ENCODE measurements around the gene CST3. TPM values are rescaled to one million over a fixed set of nuclear protein-coding genes. Genes with fewer than 3 reads are reported as not detected.

The CST3 gene
- total RNA-seq, 1 experiment from 2014 or later, result 158 TPM

- H3K27ac ChIP-seq (ENCODE audit: low read length), result no peak overlapping the region
- DNase-seq (ENCODE audit: low read depth, low spot score) (no peak), ATAC-seq (no peak)
- H3K9me3 ChIP-seq (ENCODE audit: control insufficient read depth, insufficient read depth, low read depth, low read length), result no peaks in the 10 kb centered on the region
- no peaks in the 10 kb centered on the region for H3K4me1 ChIP-seq (ENCODE audit: control insufficient read depth, insufficient read depth, low read length)
- TF ChIP-seq REST (IDR thresholded peaks at IDR 0.05; ENCODE audit: insufficient read depth in 1 of 2, low read depth in 2 of 2, low read length in 1 of 2) (no peak), CTCF (IDR thresholded peaks at IDR 0.05) (no peak), SIN3A (IDR thresholded peaks at IDR 0.05; ENCODE audit: borderline replicate concordance, insufficient read depth, low read depth, low read length) (no peak), TCF7L2 (IDR thresholded peaks at IDR 0.05; ENCODE audit: low read depth, low read length) (no peak), POLR2AphosphoS5 (IDR thresholded peaks at IDR 0.05; ENCODE audit: low read depth, low read length) (no peak)
- no peak overlapping the region for H3K4me3 ChIP-seq (ENCODE audit: low read depth in 2 of 2, low read length in 2 of 2)
- in situ Hi-C loops (cut with HindIII; ENCODE audit: low pct_unique_long_range_greater_than_20kb, low sequenced_read_pairs), result no loop called here
- intact Hi-C loops (cut with micrococcal nuclease; ENCODE audit: unreplicated experiment), result no loop called here
- ChIA-PET POLR2A (no interaction called here), CTCF (no interaction called here)
- H3K36me3 ChIP-seq (ENCODE audit: control insufficient read depth, insufficient read depth, low read length), result no peaks in the 10 kb centered on the region
- H3K27me3 ChIP-seq (ENCODE audit: control insufficient read depth, insufficient read depth, low read length), result no peaks in the 10 kb centered on the region
- BruUV-seq (replicated peaks), result no TSS peak
Observed at GRCh38 chr20:23647346-23647745, 9.6 kb upstream of the CST3 start.

GRCh38 chr20:23646106-23646873 lies 8.5 kb upstream of the CST3 start:
- H3K4me3 ChIP-seq (ENCODE audit: low read depth in 2 of 2, low read length in 2 of 2), result no peak overlapping the region
- TF ChIP-seq REST (IDR thresholded peaks at IDR 0.05; ENCODE audit: insufficient read depth in 1 of 2, low read depth in 2 of 2, low read length in 1 of 2) (no peak), CTCF (IDR thresholded peaks at IDR 0.05) (no peak), TCF7L2 (IDR thresholded peaks at IDR 0.05; ENCODE audit: low read depth, low read length) (no peak), POLR2AphosphoS5 (IDR thresholded peaks at IDR 0.05; ENCODE audit: low read depth, low read length) (no peak), SIN3A (IDR thresholded peaks at IDR 0.05; ENCODE audit: borderline replicate concordance, insufficient read depth, low read depth, low read length) (no peak)
- in situ Hi-C loops (cut with HindIII; ENCODE audit: low pct_unique_long_range_greater_than_20kb, low sequenced_read_pairs) (no loop called here), intact Hi-C loops (cut with micrococcal nuclease; ENCODE audit: unreplicated experiment) (no loop called here)
- H3K27me3 ChIP-seq (ENCODE audit: control insufficient read depth, insufficient read depth, low read length), result no peaks in the 10 kb centered on the region
- no peak for ATAC-seq
- no peaks in the 10 kb centered on the region for H3K36me3 ChIP-seq (ENCODE audit: control insufficient read depth, insufficient read depth, low read length)
- CTCF ChIA-PET, result no interaction called here
- BruUV-seq (replicated peaks), result no TSS peak
- no peaks in the 10 kb centered on the region for H3K4me1 ChIP-seq (ENCODE audit: control insufficient read depth, insufficient read depth, low read length)
- DNase-seq (ENCODE audit: low read depth, low spot score), result no peak
- no peak overlapping the region for H3K27ac ChIP-seq (ENCODE audit: low read length)
- H3K9me3 ChIP-seq (ENCODE audit: control insufficient read depth, insufficient read depth, low read depth, low read length), result no peaks in the 10 kb centered on the region
- POLR2A ChIA-PET, result no interaction called here
